Measurements from ENCODE around the gene TLL2.

DNA sequence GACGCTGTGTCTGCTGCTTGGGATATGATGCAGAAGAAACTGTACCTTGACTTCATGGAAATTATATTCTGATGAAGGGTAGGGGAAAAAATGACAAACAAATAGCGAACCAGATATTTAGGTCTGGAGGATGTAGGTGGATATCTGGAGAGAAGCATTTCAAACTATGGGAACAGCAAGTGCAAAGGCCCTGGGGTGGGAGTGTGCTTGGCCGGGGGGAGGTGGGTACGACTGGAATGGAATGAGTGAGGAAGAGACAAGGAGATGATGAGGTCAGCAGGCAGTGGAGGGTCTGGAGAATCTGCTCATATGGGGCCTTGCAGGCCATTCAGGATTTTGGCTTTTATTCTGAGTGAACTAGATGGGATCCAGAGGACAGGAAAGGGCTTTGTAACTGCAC, 65.2 kb downstream of the TLL2 start:
- TF ChIP-seq ZNF423 (CRISPR knock-in tag; IDR thresholded peaks at IDR 0.05) (no peak), CTCF (IDR thresholded peaks at IDR 0.05) (no peak)

Data from WTC11 (cell line).